Heart left ventricle (tissue), 16 donors: Measurements from ENCODE around the gene CCM2L. TPM values are rescaled to one million over a fixed set of nuclear protein-coding genes. Genes with fewer than 3 reads are reported as not detected.

Source experiments
- ATAC-seq, 4 donors: fragments of 200-7000 bp; cut with Tn5 transposase; one replicate each; pipeline ENCODE4 v1.9.1; 2020 to 2022; ENCODE audit warnings: moderate library complexity in 4 of 4, mild to moderate bottlenecking in 3 of 4, moderate number of reproducible peaks in 1 of 4
- DNase-seq, 5 donors: peaks; one replicate each; pipeline ENCODE4 v3.0.0-alpha.2; 2020
- H3K27ac ChIP-seq, 12 donors: fragments of 200-600 bp; sonication (generic) in 4 of 12; one replicate each; pipeline versions ENCODE4 v1.5.0 to v1.8.0; 2016 to 2022; ENCODE audit warnings: mild to moderate bottlenecking in 2 of 12
- H3K27me3 ChIP-seq, 9 donors: fragments of 200-600 bp; sonication (generic) in 2 of 9; one replicate each; pipeline versions ENCODE4 v1.5.1 to v1.8.0; 2016 to 2022; ENCODE audit warnings: mild to moderate bottlenecking in 3 of 9
- H3K36me3 ChIP-seq, 9 donors: fragments of 200-600 bp; sonication (generic) in 2 of 9; one replicate each; pipeline versions ENCODE4 v1.5.0 to v1.8.0; 2018 to 2022; ENCODE audit warnings: mild to moderate bottlenecking in 2 of 9
- H3K4me1 ChIP-seq, 12 donors: fragments of 200-600 bp; sonication (generic) in 4 of 12; one replicate each; pipeline versions ENCODE4 v1.5.0 to v1.8.0; 2016 to 2022; ENCODE audit warnings: mild to moderate bottlenecking in 3 of 12
- H3K4me3 ChIP-seq, 12 donors: fragments of 200-600 bp; sonication (generic) in 4 of 12; one replicate each; pipeline versions ENCODE4 v1.5.0 to v1.8.0; 2017 to 2022; ENCODE audit warnings: mild to moderate bottlenecking in 9 of 12, moderate library complexity in 4 of 12
- H3K9me3 ChIP-seq, 12 donors: fragments of 200-600 bp; sonication (generic) in 4 of 12; one replicate each; pipeline versions ENCODE4 v1.5.0 to v1.8.0; 2016 to 2022; ENCODE audit warnings: mild to moderate bottlenecking in 1 of 12
- POLR2A ChIP-seq, 2 donors: fragments of 450-650 bp; IDR thresholded peaks; one replicate each; pipeline ENCODE4 v1.6.1; 2017; ENCODE audit warnings: antibody characterized with exemption in 2 of 2, mild to moderate bottlenecking in 2 of 2, moderate library complexity in 2 of 2
- WGBS, 4 donors: extraction: QIAGEN DNeasy Blood & Tissue Kit in 2 of 4; methylation state at CpG; one replicate each; pipeline versions ENCODE4 v1.1.5 to v1.1.7; 2013 to 2018; 5-methylcytosine and 5-hydroxymethylcytosine counted together
- intact Hi-C, 10 donors: fragments of 100-400 bp; cut with DNase I; formaldehyde crosslinking; loops; one replicate each; pipeline versions ENCODE4 v1.11.1 to v1.14.2; 2022
- polyA plus RNA-seq, 2 donors: library from polyadenylated mRNA; stranded (reverse); fragments of 200-250 nt; gene quantifications; one replicate each; pipeline ENCODE4 v1.2.3, GENCODE V29; 2013
- total RNA-seq, 9 donors: library from RNA; depleted of rRNA in 2 of 9; stranded (reverse); fragments of >200 nt in 2 of 9; fragmentation: NEBNext Ultra II Directional in 3 of 9; extraction: Animal tissue kit (Norgen Biotek cat#: 25700) in 3 of 9; gene quantifications; one replicate each; pipeline versions ENCODE4 v1.1.0 to v1.2.4, GENCODE V29; 2016 to 2023
- TF ChIP-seq, protein P1 (sequence below), 12 donors: fragments of 200-600 bp; sonication (generic) in 4 of 12; IDR thresholded peaks; one replicate each; pipeline versions ENCODE4 v1.5.0 to v1.8.0; 2018 to 2022; ENCODE audit warnings: antibody characterized with exemption in 12 of 12, mild to moderate bottlenecking in 5 of 12
- donor health status: ischemic (EF 13 %, LVEDD 7.1; RV severe dilation, severe dysfunction).
- donor health status: healthy with polysubstance abuse.
- donor health status: DM: no; HTN: yes; CAD: no.
- donor health status: DM: no; HTN: no; CAD: no.
- donor health status: ischemic (EF 25% LVEDD 6.9; RV normal size, moderate dysfunction).
- donor health status: ischemic (EF 25% LVEDD 5.7; RV mildly dilated, moderate dysfunction).
- donor health status: healthy.
- donor health status: DM: yes; HTN: yes; CAD: no.
- donor health status: ischemic (EF 35%, LVEDD 5.7; RV mildly dilated, moderate dysfunction).
- donor health status: nonischemic (EF 11% LVEDD 7.7; RV severe dilation, severe dysfunction).
- donor health status: DM: yes; HTN: yes; CAD: no.
- donor health status: PGD.
- donor health status: ischemic (EF 29% LVEDD 5.4; RV normal size, mild dysfunction).
- donor health status: nonischemic (EF 23%, LVEDD 6.1; RV moderate dilation, normal function).

The CCM2L gene
- total and polyA plus RNA-seq, 11 donors = 3.4 to 14.8 (median 9.6) TPM

DNA sequence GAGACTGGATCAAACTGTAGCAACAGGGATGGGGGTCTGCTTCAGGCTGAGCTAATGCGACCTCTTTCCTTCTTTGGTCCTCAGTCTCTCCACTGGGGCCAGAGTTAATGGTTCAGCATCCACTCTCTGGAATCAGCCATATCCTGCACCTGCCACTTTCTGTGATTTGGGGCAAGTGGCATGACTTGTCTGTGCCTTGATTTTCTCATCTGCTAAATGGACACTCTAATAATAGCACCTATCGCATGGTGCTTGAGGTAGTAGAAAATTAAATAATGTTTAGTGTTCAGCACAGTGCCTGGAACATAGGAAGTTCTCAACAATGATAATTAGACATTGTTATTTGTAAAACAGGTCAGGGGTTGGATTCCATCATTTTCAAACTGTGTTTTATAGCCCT is 35.9 kb upstream of the CCM2L start:
- H3K27me3 ChIP-seq = peaks cover 0 to 23% (median 0%) of the 10 kb centered on the region in 9 donors
- H3K27ac ChIP-seq = no peak overlapping the region
- H3K4me1 ChIP-seq = no peaks in the 10 kb centered on the region
- intact Hi-C loops = no loop called here
- 88 to 98% (median 94%) methylated on average over 2 of the region's 2 CpGs for WGBS, 4 donors
- no peak for DNase-seq
- H3K36me3 ChIP-seq = no peaks in the 10 kb centered on the region
- H3K4me3 ChIP-seq = no peak overlapping the region
- no peak for ATAC-seq
- TF ChIP-seq POLR2A (IDR thresholded peaks at IDR 0.05) = no peak
- TF ChIP-seq, protein P1, sequence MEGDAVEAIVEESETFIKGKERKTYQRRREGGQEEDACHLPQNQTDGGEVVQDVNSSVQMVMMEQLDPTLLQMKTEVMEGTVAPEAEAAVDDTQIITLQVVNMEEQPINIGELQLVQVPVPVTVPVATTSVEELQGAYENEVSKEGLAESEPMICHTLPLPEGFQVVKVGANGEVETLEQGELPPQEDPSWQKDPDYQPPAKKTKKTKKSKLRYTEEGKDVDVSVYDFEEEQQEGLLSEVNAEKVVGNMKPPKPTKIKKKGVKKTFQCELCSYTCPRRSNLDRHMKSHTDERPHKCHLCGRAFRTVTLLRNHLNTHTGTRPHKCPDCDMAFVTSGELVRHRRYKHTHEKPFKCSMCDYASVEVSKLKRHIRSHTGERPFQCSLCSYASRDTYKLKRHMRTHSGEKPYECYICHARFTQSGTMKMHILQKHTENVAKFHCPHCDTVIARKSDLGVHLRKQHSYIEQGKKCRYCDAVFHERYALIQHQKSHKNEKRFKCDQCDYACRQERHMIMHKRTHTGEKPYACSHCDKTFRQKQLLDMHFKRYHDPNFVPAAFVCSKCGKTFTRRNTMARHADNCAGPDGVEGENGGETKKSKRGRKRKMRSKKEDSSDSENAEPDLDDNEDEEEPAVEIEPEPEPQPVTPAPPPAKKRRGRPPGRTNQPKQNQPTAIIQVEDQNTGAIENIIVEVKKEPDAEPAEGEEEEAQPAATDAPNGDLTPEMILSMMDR (IDR thresholded peaks at IDR 0.05) = no peak
- no peaks in the 10 kb centered on the region for H3K9me3 ChIP-seq

GRCh38 chr20:31974951-31975487 is 35.2 kb upstream of the CCM2L start:
- Histone ChIP-seq H3K9me3 (no peaks in the 10 kb centered on the region), H3K27me3 (peaks cover 0 to 23% (median 0%) of the 10 kb centered on the region in 9 donors), H3K4me1 (no peaks in the 10 kb centered on the region), H3K36me3 (no peaks in the 10 kb centered on the region), H3K4me3 (no peak overlapping the region), H3K27ac (no peak overlapping the region)
- no peak for DNase-seq
- intact Hi-C loops = no loop called here
- no peak for ATAC-seq
- 25 to 35% (median 28%) methylated on average over 8 to 10 of the region's 10 CpGs for WGBS, 4 donors
- no peak for TF ChIP-seq POLR2A (IDR thresholded peaks at IDR 0.05)
- TF ChIP-seq, protein P1 (IDR thresholded peaks at IDR 0.05) = no peak

GRCh38 chr20:31975874-31976273 is 34.4 kb upstream of the CCM2L start:
- 86 to 93% (median 91%) methylated on average over 2 of the region's 2 CpGs for WGBS, 4 donors

GRCh38 chr20:31977080-31977479 is 33.2 kb upstream of the CCM2L start:
- Histone ChIP-seq H3K9me3 (no peaks in the 10 kb centered on the region), H3K27ac (no peak overlapping the region), H3K4me1 (no peaks in the 10 kb centered on the region), H3K27me3 (peaks cover 0 to 28% (median 3%) of the 10 kb centered on the region in 9 donors), H3K4me3 (no peak overlapping the region), H3K36me3 (no peaks in the 10 kb centered on the region)
- 83 to 92% (median 87%) methylated on average over 4 of the region's 4 CpGs for WGBS, 4 donors
- ATAC-seq (no peak), DNase-seq (no peak)
- intact Hi-C loops = no loop called here
- TF ChIP-seq, protein P1 (IDR thresholded peaks at IDR 0.05) = no peak
- no peak for TF ChIP-seq POLR2A (IDR thresholded peaks at IDR 0.05)

More at GRCh38 chr20:31975874-31976273, 34.4 kb upstream of the CCM2L start:
- intact Hi-C loops = no loop called here
- DNase-seq (no peak), ATAC-seq (no peak)
- no peak for TF ChIP-seq POLR2A (IDR thresholded peaks at IDR 0.05)
- TF ChIP-seq, protein P1 (IDR thresholded peaks at IDR 0.05) = no peak
- H3K27ac ChIP-seq = no peak overlapping the region
- no peaks in the 10 kb centered on the region for H3K9me3 ChIP-seq
- no peak overlapping the region for H3K4me3 ChIP-seq
- H3K4me1 ChIP-seq = no peaks in the 10 kb centered on the region
- H3K36me3 ChIP-seq = no peaks in the 10 kb centered on the region
- peaks cover 0 to 28% (median 0%) of the 10 kb centered on the region in 9 donors for H3K27me3 ChIP-seq
